ENCODE measurements around the gene NGEF. TPM values are rescaled to one million over a fixed set of nuclear protein-coding genes. Genes with fewer than 3 reads are reported as not detected.

NGEF gene
- total RNA-seq, 3 donors from 2014 or later: 1.6 to 6.3 TPM; not detected in 1

GRCh38 chr2:232979871-232980461 is 33.1 kb downstream of the NGEF start:
- DNase-seq (ENCODE audit: low spot score in 2 of 2): peak in 1 of 2 donors; percentile 35

GRCh38 chr2:232977438-232977971 is 35.6 kb downstream of the NGEF start:
- DNase-seq (ENCODE audit: low spot score in 2 of 2): peak in 1 of 2 donors; percentile 36
- TF ChIP-seq, protein P1, sequence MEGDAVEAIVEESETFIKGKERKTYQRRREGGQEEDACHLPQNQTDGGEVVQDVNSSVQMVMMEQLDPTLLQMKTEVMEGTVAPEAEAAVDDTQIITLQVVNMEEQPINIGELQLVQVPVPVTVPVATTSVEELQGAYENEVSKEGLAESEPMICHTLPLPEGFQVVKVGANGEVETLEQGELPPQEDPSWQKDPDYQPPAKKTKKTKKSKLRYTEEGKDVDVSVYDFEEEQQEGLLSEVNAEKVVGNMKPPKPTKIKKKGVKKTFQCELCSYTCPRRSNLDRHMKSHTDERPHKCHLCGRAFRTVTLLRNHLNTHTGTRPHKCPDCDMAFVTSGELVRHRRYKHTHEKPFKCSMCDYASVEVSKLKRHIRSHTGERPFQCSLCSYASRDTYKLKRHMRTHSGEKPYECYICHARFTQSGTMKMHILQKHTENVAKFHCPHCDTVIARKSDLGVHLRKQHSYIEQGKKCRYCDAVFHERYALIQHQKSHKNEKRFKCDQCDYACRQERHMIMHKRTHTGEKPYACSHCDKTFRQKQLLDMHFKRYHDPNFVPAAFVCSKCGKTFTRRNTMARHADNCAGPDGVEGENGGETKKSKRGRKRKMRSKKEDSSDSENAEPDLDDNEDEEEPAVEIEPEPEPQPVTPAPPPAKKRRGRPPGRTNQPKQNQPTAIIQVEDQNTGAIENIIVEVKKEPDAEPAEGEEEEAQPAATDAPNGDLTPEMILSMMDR (IDR thresholded peaks at IDR 0.05): no peak
- TF ChIP-seq POLR2AphosphoS5 (IDR thresholded peaks at IDR 0.05): no peak
- no peak for TF ChIP-seq POLR2A (IDR thresholded peaks at IDR 0.05)

More at GRCh38 chr2:232979871-232980461, 33.1 kb downstream of the NGEF start:
- peaks cover 0 to 5% of the 10 kb centered on the region in 2 donors for H3K4me1 ChIP-seq
- H3K4me3 ChIP-seq: no peak overlapping the region
- no peak overlapping the region for H3K27ac ChIP-seq
- intact Hi-C loops (cut with DNase I; ENCODE audit: low total_unique reads): loop anchor here (2.0 kb wide), 1 partner anchor 49 kb away; no protein-coding TSS in a partner anchor
- no peaks in the 10 kb centered on the region for H3K27me3 ChIP-seq
- TF ChIP-seq POLR2AphosphoS5 (IDR thresholded peaks at IDR 0.05): no peak
- no peak for TF ChIP-seq POLR2A (IDR thresholded peaks at IDR 0.05)
- TF ChIP-seq, protein P1 (IDR thresholded peaks at IDR 0.05): no peak
- H3K9me3 ChIP-seq: no peaks in the 10 kb centered on the region
- H3K36me3 ChIP-seq: no peaks in the 10 kb centered on the region

GRCh38 chr2:232976666-232977437 is 36.2 kb downstream of the NGEF start:
- Histone ChIP-seq H3K27me3 (no peaks in the 10 kb centered on the region), H3K27ac (no peak overlapping the region), H3K4me1 (peaks cover 0 to 2% of the 10 kb centered on the region in 2 donors), H3K36me3 (no peaks in the 10 kb centered on the region), H3K4me3 (no peak overlapping the region), H3K9me3 (no peaks in the 10 kb centered on the region)
- intact Hi-C loops (cut with DNase I; ENCODE audit: low total_unique reads): no loop called here
- TF ChIP-seq, protein P1 (IDR thresholded peaks at IDR 0.05): no peak
- no peak for TF ChIP-seq POLR2A (IDR thresholded peaks at IDR 0.05)
- TF ChIP-seq POLR2AphosphoS5 (IDR thresholded peaks at IDR 0.05): no peak
- DNase-seq (ENCODE audit: low spot score in 2 of 2): peak in 1 of 2 donors; percentile 34

More at GRCh38 chr2:232977438-232977971, 35.6 kb downstream of the NGEF start:
- H3K4me3 ChIP-seq: no peak overlapping the region
- intact Hi-C loops (cut with DNase I; ENCODE audit: low total_unique reads): no loop called here
- H3K27me3 ChIP-seq: no peaks in the 10 kb centered on the region
- H3K27ac ChIP-seq: no peak overlapping the region
- no peaks in the 10 kb centered on the region for H3K9me3 ChIP-seq
- H3K36me3 ChIP-seq: no peaks in the 10 kb centered on the region
- peaks cover 0 to 5% of the 10 kb centered on the region in 2 donors for H3K4me1 ChIP-seq

- Histone ChIP-seq H3K27me3 (no peaks in the 10 kb centered on the region), H3K9me3 (no peaks in the 10 kb centered on the region), H3K36me3 (no peaks in the 10 kb centered on the region), H3K27ac (no peak overlapping the region), H3K4me3 (no peak overlapping the region), H3K4me1 (no peaks in the 10 kb centered on the region)
- DNase-seq (ENCODE audit: low spot score in 2 of 2): peak in 1 of 2 donors; percentile 5
- intact Hi-C loops (cut with DNase I; ENCODE audit: low total_unique reads): no loop called here
- no peak for TF ChIP-seq POLR2A (IDR thresholded peaks at IDR 0.05)
- TF ChIP-seq, protein P1 (IDR thresholded peaks at IDR 0.05): no peak
These were observed 36.9 kb downstream of the NGEF start for GRCh38 chr2:232976176-232976575.

- no peak for DNase-seq (ENCODE audit: low spot score in 2 of 2)
- no peak overlapping the region for H3K4me3 ChIP-seq
- TF ChIP-seq POLR2AphosphoS5 (IDR thresholded peaks at IDR 0.05): no peak
- TF ChIP-seq POLR2A (IDR thresholded peaks at IDR 0.05): no peak
- TF ChIP-seq, protein P1 (IDR thresholded peaks at IDR 0.05): no peak
- no peaks in the 10 kb centered on the region for H3K9me3 ChIP-seq
- intact Hi-C loops (cut with DNase I; ENCODE audit: low total_unique reads): no loop called here
- H3K4me1 ChIP-seq: no peaks in the 10 kb centered on the region
- no peaks in the 10 kb centered on the region for H3K36me3 ChIP-seq
- H3K27me3 ChIP-seq: no peaks in the 10 kb centered on the region
- no peak overlapping the region for H3K27ac ChIP-seq
These were observed 38.7 kb downstream of the NGEF start for GRCh38 chr2:232974396-232974795.
